Measurements from ENCODE around the gene SLC12A3.

Gene SLC12A3

GRCh38 chr16:56889206-56889605, 24.2 kb downstream of the SLC12A3 start:
- DNase-seq (ENCODE audit: low spot score) = no peak

DNA sequence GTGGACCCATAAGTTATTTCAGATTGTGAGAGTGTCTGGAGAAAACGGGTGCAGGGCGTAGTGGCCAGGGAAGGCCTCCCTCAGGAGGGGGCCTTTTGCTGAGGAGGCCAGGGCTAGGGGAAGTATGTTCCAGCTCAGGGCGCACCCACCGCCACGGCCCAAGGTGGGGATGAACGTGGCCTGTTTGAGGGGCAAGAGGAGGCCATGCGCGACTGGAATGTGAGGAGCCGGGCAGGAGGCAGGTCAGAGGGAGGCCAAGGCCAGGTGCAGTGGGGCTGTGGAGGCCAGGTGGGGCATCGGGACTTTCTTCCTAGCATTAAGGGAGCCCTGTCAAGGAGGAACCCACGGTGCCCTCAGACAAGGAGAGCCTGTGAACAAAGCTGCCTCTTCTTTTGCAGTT, 26.7 kb downstream of the SLC12A3 start:
- no peak for DNase-seq (ENCODE audit: low spot score)

- no peak for DNase-seq (ENCODE audit: low spot score)
These were observed 27.7 kb downstream of the SLC12A3 start for GRCh38 chr16:56892705-56893104.

DNA sequence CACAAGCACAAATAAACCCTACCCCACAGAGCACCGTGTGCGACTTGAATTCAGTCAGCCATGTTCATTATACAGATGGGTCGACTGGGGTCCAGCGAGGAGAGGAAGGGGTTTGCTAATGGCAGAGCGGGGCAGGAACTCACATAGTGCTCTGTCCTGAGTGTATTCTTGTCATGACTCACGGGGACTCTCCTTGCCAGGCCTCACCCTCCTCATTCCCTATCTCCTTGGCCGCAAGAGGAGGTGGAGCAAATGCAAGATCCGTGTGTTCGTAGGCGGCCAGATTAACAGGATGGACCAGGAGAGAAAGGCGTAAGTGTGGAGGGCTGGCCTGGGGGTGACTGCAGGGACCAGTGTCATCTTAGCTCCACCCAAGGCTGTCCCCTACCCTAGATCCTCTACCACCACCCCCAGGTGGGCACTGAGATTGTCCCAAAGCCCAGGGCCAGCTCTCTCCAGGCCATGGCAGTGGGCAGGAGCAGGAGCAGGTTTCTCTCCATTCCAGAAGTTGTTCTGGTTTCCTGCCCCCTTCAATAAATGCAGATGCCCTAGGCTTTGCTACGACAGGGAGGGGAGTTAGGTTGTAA, 29.4 kb downstream of the SLC12A3 start:
- DNase-seq (ENCODE audit: low spot score) = no peak

- DNase-seq (ENCODE audit: low spot score) = no peak
These were observed 30.8 kb downstream of the SLC12A3 start for GRCh38 chr16:56895813-56896212.

GRCh38 chr16:56896244-56896643, 31.2 kb downstream of the SLC12A3 start:
- DNase-seq (ENCODE audit: low spot score) = no peak

GRCh38 chr16:56897026-56897799, 32.2 kb downstream of the SLC12A3 start:
- DNase-seq (ENCODE audit: low spot score) = no peak

- DNase-seq (ENCODE audit: low spot score) = no peak
These were observed 33.8 kb downstream of the SLC12A3 start for GRCh38 chr16:56898847-56899246.

GRCh38 chr16:56903866-56904265, 38.9 kb downstream of the SLC12A3 start:
- no peak for DNase-seq (ENCODE audit: low spot score)

GRCh38 chr16:56907401-56907800, 42.4 kb downstream of the SLC12A3 start:
- DNase-seq (ENCODE audit: low spot score) = no peak

DNA sequence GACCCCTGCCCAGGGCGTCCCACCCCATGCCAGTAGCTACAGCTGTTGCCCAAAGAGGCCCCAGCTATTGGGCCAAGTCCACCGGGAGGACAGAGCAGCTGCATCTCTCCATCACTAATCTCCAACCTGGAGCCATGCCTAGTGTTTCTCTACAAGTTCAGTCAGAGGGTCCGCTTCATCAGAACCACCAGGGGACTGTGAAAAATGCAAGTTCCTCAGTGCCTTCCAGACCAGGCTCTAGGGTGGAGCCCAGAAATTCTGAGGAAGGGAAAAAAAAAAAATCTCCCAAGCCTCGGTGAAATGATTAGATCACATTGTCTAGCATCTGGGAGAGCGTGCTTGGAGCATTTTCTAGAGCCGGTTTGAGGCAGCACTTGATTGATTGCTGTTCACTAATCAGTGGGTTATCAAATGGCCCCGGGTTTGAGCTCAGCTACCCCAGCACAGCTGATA, 44.5 kb downstream of the SLC12A3 start:
- no peak for DNase-seq (ENCODE audit: low spot score)

- no peak for DNase-seq (ENCODE audit: low spot score)
These were observed 45.1 kb downstream of the SLC12A3 start for GRCh38 chr16:56910112-56910511.

- no peak for DNase-seq (ENCODE audit: low spot score)
These were observed 45.9 kb downstream of the SLC12A3 start for GRCh38 chr16:56910654-56911539.

- DNase-seq (ENCODE audit: low spot score) = no peak
These were observed 47.0 kb downstream of the SLC12A3 start for GRCh38 chr16:56911771-56912571.

DNA sequence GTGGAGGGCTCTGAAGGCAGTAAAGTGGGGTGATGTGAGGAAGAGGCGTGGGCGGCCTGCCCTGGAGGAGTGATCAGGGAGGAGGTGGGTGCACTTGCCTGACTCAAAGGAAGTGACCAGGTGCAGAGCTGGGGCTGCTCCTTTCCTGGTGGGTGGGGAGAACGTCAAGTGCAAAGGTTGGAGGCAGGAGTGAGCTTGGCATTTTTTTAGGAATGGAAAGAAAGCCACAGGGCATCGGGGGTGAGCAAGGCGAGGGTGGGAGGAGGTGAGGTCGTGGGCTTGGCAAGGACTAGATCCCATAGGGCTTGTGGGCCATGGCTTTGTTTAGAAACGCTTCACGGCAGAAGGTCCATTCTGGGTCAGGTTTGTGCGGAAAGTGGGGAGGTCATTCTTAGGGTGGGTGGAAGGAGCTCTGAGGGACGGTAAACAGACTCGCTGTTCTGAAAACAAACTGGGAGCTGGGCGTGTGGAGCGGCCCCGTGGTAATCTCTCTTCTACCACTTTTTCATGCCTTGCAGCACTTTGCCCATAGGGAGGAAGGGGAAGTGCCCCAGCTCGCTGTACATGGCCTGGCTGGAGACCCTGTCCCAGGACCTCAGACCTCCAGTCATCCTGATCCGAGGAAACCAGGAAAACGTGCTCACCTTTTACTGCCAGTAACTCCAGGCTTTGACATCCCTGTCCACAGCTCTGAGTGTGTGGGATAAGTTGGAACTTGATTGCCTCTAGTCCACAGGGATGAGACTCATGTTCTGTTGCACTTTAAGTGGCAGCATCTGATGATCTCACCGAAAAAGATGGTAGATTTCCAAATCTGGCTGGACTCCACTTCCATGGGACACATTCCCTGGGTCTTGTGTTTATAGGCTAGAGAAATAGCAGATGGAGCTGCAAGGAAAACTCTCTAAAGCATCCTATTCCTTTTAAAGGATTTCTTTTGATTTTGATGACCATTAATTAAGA, 48.0 kb downstream of the SLC12A3 start:
- DNase-seq (ENCODE audit: low spot score) = no peak

DNA sequence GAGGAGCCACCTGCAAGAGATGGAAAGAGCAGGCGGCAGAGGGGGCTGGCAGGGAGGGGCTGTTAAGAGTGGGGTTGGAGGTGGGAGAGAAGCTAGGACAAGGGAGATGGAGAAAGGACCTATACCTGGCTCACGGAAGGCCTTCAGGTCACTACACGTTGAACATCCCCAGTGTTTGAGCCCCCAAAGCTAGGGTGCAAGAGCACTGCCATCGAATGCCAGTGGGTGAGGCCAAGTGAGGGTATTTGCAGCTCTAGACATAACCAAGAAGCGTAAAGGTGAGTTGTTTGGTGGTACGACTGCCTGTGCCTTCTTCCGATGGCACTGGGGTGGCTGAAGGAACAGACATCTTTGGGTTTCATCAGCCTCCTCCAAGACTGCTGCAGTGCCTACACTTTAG, 49.9 kb downstream of the SLC12A3 start:
- DNase-seq (ENCODE audit: low spot score) = no peak

DNA sequence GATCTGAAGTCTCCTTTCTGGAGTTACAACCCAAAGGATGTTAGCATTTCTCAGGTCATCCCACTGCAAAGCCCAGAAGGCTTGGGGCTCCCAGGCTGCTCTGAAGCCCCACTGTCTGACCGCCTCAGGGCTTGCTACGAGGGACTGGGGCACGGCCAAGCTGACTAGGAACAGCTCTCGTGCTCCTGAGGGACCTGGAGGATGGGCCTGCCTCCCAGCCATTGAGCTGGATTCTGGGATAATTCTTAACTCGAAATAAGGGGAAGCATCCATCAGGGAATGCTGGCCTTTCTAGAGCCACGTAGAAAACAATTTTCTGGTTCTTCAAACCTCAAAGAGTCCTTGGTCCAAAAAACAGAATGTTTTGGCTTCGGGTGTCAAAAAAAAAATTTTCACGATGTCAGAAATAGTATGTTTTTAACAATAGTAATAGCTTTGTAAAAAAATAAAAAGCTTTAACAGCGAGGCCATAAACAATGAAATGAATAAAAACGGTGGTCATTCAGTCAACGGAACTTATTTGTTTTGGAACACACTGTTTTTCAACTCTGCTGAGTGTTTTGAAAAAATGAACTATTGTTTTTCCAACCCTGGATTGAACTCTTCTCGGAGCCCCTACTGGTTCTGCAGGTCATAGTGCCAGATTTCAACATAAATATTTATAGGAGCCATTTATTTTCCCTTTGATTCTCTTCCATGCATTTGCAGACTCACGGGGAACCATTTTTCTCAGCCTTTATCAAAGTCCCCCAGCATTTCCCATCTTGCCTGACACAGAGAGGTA, 50.5 kb downstream of the SLC12A3 start:
- DNase-seq (ENCODE audit: low spot score) = no peak

DNA sequence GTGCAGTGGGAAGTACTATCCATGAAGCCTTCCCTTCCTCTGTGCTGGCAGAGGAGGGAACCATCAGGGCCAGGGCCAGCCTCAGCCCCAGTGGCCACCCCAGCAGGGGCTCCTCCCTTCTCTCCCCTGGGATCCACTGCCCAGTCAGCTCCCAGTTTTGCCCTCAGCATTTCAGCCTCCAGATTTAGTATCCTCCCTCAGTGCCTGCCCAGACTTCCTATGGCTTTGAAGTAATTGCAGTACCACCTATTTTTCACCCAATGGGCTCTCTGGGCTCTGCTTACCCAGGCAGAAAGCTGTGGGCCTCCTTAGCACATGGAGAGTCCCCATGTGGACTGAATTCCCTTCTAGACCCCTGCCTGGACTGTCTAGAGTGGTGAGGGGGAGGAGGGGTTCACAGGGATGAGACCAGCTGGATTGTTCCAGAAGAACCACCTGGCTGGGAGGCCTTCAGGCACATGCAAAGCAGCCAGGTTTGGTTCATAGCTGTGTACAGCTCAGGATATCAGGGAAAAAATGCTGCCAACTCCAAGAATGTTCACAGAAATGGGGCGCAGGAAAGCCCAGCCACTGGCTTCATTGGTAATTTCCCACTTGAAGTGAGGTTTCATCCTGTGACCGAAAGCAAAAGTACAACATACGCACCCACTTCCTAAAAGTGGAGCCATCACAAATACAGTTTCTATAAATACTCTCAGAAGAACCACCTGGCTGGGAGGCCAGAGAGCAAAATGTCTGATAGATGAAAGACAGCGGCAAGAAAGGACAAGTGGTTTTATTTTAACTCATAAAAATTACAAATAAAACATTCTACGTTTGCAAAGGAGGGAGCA, 51.8 kb downstream of the SLC12A3 start:
- no peak for DNase-seq (ENCODE audit: low spot score)

DNA sequence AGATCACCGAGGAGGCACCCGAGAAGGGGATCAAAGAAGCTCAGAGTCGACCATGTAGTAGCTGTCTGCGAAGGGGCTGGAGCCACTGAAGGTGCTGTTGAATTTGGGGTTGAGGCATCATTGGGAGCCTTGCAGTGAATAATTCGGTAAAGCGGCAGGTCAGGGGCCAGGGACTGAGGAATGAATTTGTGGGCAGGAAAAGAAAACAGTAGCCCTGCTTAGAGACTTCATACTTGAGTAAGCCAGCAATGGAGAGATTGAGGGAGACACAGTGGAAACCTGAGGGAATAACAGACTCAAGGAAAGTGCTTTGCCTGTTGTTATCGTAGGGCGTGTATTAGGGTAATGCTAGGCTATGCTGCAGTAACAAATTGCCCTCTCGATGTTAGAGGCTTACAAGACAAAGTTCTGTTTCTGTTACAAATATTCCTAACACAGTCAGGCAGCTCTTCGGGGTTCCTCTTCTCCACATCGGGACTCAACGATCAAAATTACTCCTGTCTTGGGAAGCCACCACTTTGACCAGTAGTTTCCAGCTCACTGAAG, 53.5 kb downstream of the SLC12A3 start:
- no peak for DNase-seq (ENCODE audit: low spot score)

Data from ecto neural progenitor cell (in vitro differentiated cells).